Colonic mucosa (tissue), 4 donors: ENCODE results near the gene GAB2. TPM values are rescaled to one million over a fixed set of nuclear protein-coding genes. Genes with fewer than 3 reads are reported as not detected.
A peak's percentile ranks its signal among the peaks of the same experiment; 100 is the strongest.
"Not testable (repeated sequence)": the region's sequence is repeated elsewhere in the genome, so short reads cannot be mapped to it uniquely, and the experiment has no call there.

Experiments used
- DNase-seq: peaks from one replicate; pipeline ENCODE4 v3.0.0-alpha.2; 2020
- H3K27ac ChIP-seq: fragments of 200-600 bp; one replicate; pipeline ENCODE4 v1.8.0; 2021
- H3K27me3 ChIP-seq: fragments of 200-600 bp; one replicate; pipeline ENCODE4 v1.8.0; 2021
- H3K36me3 ChIP-seq: fragments of 200-600 bp; one replicate; pipeline ENCODE4 v1.8.0; 2021
- H3K4me1 ChIP-seq: fragments of 200-600 bp; one replicate; pipeline ENCODE4 v1.8.0; 2021; ENCODE audit warnings: mild to moderate bottlenecking
- H3K4me3 ChIP-seq: fragments of 200-600 bp; one replicate; pipeline ENCODE4 v1.8.0; 2021
- H3K9ac ChIP-seq, 2 donors: one replicate each; pipeline ENCODE4 v1.7.0; 2013; ENCODE audit warnings: control low read depth in 2 of 2, low read depth in 2 of 2, low read length in 2 of 2
- H3K9me3 ChIP-seq: fragments of 200-600 bp; one replicate; pipeline ENCODE4 v1.8.0; 2021
- CTCF ChIP-seq: fragments of 200-600 bp; IDR thresholded peaks from one replicate; pipeline ENCODE4 v1.8.0; 2022; ENCODE audit warnings: antibody characterized with exemption, mild to moderate bottlenecking
- intact Hi-C: fragments of 100-400 bp; cut with DNase I; formaldehyde crosslinking; loops from one replicate; pipeline ENCODE4 v1.14.1; 2022
- total RNA-seq, 2 donors: library from RNA; stranded (reverse); fragmentation: NEBNext Ultra II Directional in 1 of 2; extraction: Animal tissue kit (Norgen Biotek cat#: 25700) in 1 of 2; gene quantifications; one replicate each; pipeline ENCODE4 v1.2.1, GENCODE V29; 2021
- donor health status: healthy.
- donor health status: DM: no; HTN: no; CAD: no.
- donor health status: DM: no; HTN: no; CAD: no.

Gene GAB2
- total RNA-seq, 2 donors from 2014 or later, result 20.0 to 21.1 TPM

- no peak for TF ChIP-seq CTCF
- H3K27ac ChIP-seq, result no peak overlapping the region
- H3K9me3 ChIP-seq, result no peaks in the 10 kb centered on the region
- intact Hi-C loops, result no loop called here
- no peak overlapping the region for H3K4me3 ChIP-seq
- H3K27me3 ChIP-seq, result no peaks in the 10 kb centered on the region
- no peaks in the 10 kb centered on the region for H3K4me1 ChIP-seq
- H3K9ac ChIP-seq, result no peak overlapping the region
- H3K36me3 ChIP-seq, result no peaks in the 10 kb centered on the region
- no peak for DNase-seq
Measured at GRCh38 chr11:78234006-78234405, 183.6 kb downstream of the GAB2 start.

- H3K27me3 ChIP-seq, H3K9ac ChIP-seq, H3K4me3 ChIP-seq, H3K9me3 ChIP-seq, H3K27ac ChIP-seq, H3K36me3 ChIP-seq, H3K4me1 ChIP-seq, intact Hi-C loops, DNase-seq: not testable (repeated sequence)
Measured at GRCh38 chr11:78233046-78233445, 184.6 kb downstream of the GAB2 start.

GRCh38 chr11:78231962-78232501 is 185.6 kb downstream of the GAB2 start:
- no peak overlapping the region for H3K27ac ChIP-seq

GRCh38 chr11:78230161-78230877 is 187.3 kb downstream of the GAB2 start:
- H3K27ac ChIP-seq, result no peak overlapping the region
- intact Hi-C loops, result no loop called here
- no peaks in the 10 kb centered on the region for H3K4me1 ChIP-seq
- H3K9ac ChIP-seq, result no peak overlapping the region
- H3K36me3 ChIP-seq, result no peaks in the 10 kb centered on the region
- H3K27me3 ChIP-seq, result no peaks in the 10 kb centered on the region
- no peaks in the 10 kb centered on the region for H3K9me3 ChIP-seq
- no peak overlapping the region for H3K4me3 ChIP-seq
- no peak for TF ChIP-seq CTCF
- no peak for DNase-seq

More at GRCh38 chr11:78231962-78232501, 185.6 kb downstream of the GAB2 start:
- intact Hi-C loops, result no loop called here
- no peak for TF ChIP-seq CTCF
- Histone ChIP-seq H3K4me3 (no peak overlapping the region), H3K9ac (no peak overlapping the region), H3K9me3 (no peaks in the 10 kb centered on the region), H3K27me3 (no peaks in the 10 kb centered on the region), H3K4me1 (no peaks in the 10 kb centered on the region), H3K36me3 (no peaks in the 10 kb centered on the region)
- no peak for DNase-seq

GRCh38 chr11:78229106-78229505 is 188.5 kb downstream of the GAB2 start:
- Histone ChIP-seq H3K27me3 (no peaks in the 10 kb centered on the region), H3K4me1 (no peaks in the 10 kb centered on the region), H3K9me3 (no peaks in the 10 kb centered on the region), H3K27ac (no peak overlapping the region), H3K36me3 (no peaks in the 10 kb centered on the region), H3K4me3 (no peak overlapping the region), H3K9ac (no peak overlapping the region)
- DNase-seq, result no peak
- TF ChIP-seq CTCF, result no peak
- intact Hi-C loops, result loop anchor here (2.0 to 5.0 kb wide), 2 partner anchors 198 to 336 kb away; no protein-coding TSS in a partner anchor

GRCh38 chr11:78228467-78228866 is 189.2 kb downstream of the GAB2 start:
- Histone ChIP-seq H3K27me3 (no peaks in the 10 kb centered on the region), H3K9ac (no peak overlapping the region), H3K4me1 (no peaks in the 10 kb centered on the region), H3K27ac (no peak overlapping the region), H3K9me3 (no peaks in the 10 kb centered on the region), H3K4me3 (no peak overlapping the region), H3K36me3 (no peaks in the 10 kb centered on the region)
- intact Hi-C loops, result loop anchor here (2.0 to 5.0 kb wide), 2 partner anchors 199 to 336 kb away; no protein-coding TSS in a partner anchor
- TF ChIP-seq CTCF, result peak; percentile 48
- peak; percentile 44 for DNase-seq
